ENCODE measurements around the gene PROK2. TPM values are rescaled to one million over a fixed set of nuclear protein-coding genes. Genes with fewer than 3 reads are reported as not detected.

PROK2 gene
- total RNA-seq, 3 donors from 2014 or later (not counting 1 experiment from before 2014, with no cell fraction given), result 0.54 to 8.7 TPM; not detected in 1

DNA sequence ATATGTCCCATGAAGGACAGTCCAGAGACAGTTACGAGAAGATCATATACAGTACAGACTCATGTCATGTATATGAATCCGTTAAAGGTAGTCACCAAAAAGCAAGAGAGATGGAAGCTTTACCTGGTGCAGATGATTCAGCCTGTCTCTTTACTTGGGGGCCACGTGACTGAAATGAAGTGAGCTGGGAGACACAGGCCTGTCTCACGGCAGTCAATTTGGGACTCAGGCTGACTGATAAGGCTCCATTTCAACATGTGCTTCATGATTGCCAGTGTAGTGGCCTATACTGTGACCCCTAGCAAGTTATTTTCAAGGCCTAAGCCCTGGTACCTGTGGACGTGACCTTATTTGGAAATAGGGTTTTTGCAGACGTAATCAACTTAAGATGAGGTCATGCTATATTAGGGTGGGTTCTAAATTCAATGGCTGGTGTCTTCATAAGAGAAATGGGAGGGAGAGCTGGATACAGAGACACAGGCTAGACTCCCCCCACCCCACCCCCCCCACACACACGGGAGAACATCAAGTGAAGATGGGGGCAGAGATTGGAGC lies 3.0 kb upstream of the PROK2 start:
- intact Hi-C loops (cut with micrococcal nuclease), result no loop called here
- WGBS (ENCODE audit: insufficient coverage), result 95% methylated on average over 6 of the region's 7 CpGs
- Mint-ChIP-seq H3K27ac (no peak overlapping the region), H3K36me3 (no peaks in the 10 kb centered on the region), H3K27me3 (ENCODE audit: low read depth in 2 of 2) (peaks cover 47 to 53% of the 10 kb centered on the region in 2 donors), H3K4me1 (peaks cover 14 to 18% of the 10 kb centered on the region in 2 donors), H3K9me3 (no peaks in the 10 kb centered on the region), H3K4me3 (no peak overlapping the region)
- Histone ChIP-seq H3K9me3 (ENCODE audit: control insufficient read depth, insufficient read depth, low read length) (no peaks in the 10 kb centered on the region), H3K27ac (ENCODE audit: low read length) (no peak overlapping the region), H3K27me3 (ENCODE audit: control insufficient read depth, insufficient read depth, low read length) (peaks cover 33% of the 10 kb centered on the region), H3K4me1 (ENCODE audit: control insufficient read depth, insufficient read depth, low read length) (peaks cover 8% of the 10 kb centered on the region), H3K36me3 (ENCODE audit: control insufficient read depth, insufficient read depth, low read length) (no peaks in the 10 kb centered on the region), H3K4me3 (ENCODE audit: low read length) (no peak overlapping the region)
- ATAC-seq (no peak), DNase-seq (no peak)
- TF ChIP-seq, protein P1, sequence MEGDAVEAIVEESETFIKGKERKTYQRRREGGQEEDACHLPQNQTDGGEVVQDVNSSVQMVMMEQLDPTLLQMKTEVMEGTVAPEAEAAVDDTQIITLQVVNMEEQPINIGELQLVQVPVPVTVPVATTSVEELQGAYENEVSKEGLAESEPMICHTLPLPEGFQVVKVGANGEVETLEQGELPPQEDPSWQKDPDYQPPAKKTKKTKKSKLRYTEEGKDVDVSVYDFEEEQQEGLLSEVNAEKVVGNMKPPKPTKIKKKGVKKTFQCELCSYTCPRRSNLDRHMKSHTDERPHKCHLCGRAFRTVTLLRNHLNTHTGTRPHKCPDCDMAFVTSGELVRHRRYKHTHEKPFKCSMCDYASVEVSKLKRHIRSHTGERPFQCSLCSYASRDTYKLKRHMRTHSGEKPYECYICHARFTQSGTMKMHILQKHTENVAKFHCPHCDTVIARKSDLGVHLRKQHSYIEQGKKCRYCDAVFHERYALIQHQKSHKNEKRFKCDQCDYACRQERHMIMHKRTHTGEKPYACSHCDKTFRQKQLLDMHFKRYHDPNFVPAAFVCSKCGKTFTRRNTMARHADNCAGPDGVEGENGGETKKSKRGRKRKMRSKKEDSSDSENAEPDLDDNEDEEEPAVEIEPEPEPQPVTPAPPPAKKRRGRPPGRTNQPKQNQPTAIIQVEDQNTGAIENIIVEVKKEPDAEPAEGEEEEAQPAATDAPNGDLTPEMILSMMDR (IDR thresholded peaks at IDR 0.05), result no peak

DNA sequence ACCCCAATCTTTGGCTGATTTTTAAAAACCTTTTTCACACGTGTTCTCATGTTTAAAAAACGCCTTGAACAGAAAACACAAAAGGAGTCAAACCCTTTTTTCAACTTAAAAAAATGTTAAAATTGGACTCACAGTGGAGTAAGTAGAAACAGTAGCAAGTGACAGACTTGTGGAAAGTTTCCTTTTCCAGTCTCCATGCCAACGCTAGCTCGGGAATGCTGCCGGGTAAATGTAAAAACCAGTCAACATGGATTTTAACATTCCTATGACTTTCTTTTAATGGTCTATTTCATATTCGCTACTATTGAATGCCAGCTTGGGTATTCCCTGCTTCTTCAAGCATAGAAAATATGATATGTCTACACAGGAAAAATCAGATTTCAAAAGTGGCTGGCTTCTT lies 1.6 kb upstream of the PROK2 start:
- DNase-seq (no peak), ATAC-seq (no peak)
- Histone ChIP-seq H3K27ac (ENCODE audit: low read length) (no peak overlapping the region), H3K9me3 (ENCODE audit: control insufficient read depth, insufficient read depth, low read length) (no peaks in the 10 kb centered on the region), H3K4me1 (ENCODE audit: control insufficient read depth, insufficient read depth, low read length) (peaks cover 8% of the 10 kb centered on the region), H3K36me3 (ENCODE audit: control insufficient read depth, insufficient read depth, low read length) (no peaks in the 10 kb centered on the region), H3K4me3 (ENCODE audit: low read length) (no peak overlapping the region), H3K27me3 (ENCODE audit: control insufficient read depth, insufficient read depth, low read length) (peaks cover 45% of the 10 kb centered on the region)
- Mint-ChIP-seq H3K27ac (no peak overlapping the region), H3K36me3 (no peaks in the 10 kb centered on the region), H3K4me3 (no peak overlapping the region), H3K4me1 (peaks cover 14 to 18% of the 10 kb centered on the region in 2 donors), H3K9me3 (no peaks in the 10 kb centered on the region), H3K27me3 (ENCODE audit: low read depth in 2 of 2) (peaks cover 55 to 64% of the 10 kb centered on the region in 2 donors)
- intact Hi-C loops (cut with micrococcal nuclease), result no loop called here
- TF ChIP-seq, protein P1 (IDR thresholded peaks at IDR 0.05), result no peak
- 88% methylated on average over 6 of the region's 6 CpGs for WGBS (ENCODE audit: insufficient coverage)

DNA sequence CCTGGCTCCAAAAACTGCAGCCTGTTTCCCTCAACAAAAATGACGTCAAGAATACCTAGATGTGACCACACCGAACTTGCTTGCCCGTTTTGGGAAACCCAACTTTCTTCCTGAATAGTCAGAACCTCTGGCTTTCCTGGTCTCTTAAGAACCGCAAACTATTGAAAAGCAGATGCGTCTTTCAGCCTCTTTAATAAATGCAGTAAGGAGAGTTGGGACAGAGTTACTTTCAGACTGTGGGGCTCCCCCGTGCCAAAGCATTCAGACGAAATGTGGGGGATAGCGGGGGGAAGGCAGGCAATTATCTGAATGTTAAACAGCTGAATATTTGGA lies 1.2 kb upstream of the PROK2 start:
- Mint-ChIP-seq H3K27ac (no peak overlapping the region), H3K36me3 (no peaks in the 10 kb centered on the region), H3K9me3 (no peaks in the 10 kb centered on the region), H3K4me1 (peaks cover 14 to 18% of the 10 kb centered on the region in 2 donors), H3K4me3 (peak overlapping the region; percentile 74), H3K27me3 (ENCODE audit: low read depth in 2 of 2) (peaks cover 58 to 68% of the 10 kb centered on the region in 2 donors)
- H3K4me1 ChIP-seq (ENCODE audit: control insufficient read depth, insufficient read depth, low read length), result peaks cover 8% of the 10 kb centered on the region
- DNase-seq (no peak), ATAC-seq (no peak)
- H3K9me3 ChIP-seq (ENCODE audit: control insufficient read depth, insufficient read depth, low read length), result no peaks in the 10 kb centered on the region
- TF ChIP-seq, protein P1 (IDR thresholded peaks at IDR 0.05), result no peak
- WGBS (ENCODE audit: insufficient coverage), result 62% methylated on average over 8 of the region's 8 CpGs
- intact Hi-C loops (cut with micrococcal nuclease), result no loop called here
- no peak overlapping the region for H3K27ac ChIP-seq (ENCODE audit: low read length)
- no peaks in the 10 kb centered on the region for H3K36me3 ChIP-seq (ENCODE audit: control insufficient read depth, insufficient read depth, low read length)
- H3K27me3 ChIP-seq (ENCODE audit: control insufficient read depth, insufficient read depth, low read length), result peaks cover 48% of the 10 kb centered on the region
- H3K4me3 ChIP-seq (ENCODE audit: low read length), result no peak overlapping the region
